Kidney epithelial cell (primary cell): Measurements from ENCODE around the gene MEOX2. TPM values are rescaled to one million over a fixed set of nuclear protein-coding genes. Genes with fewer than 3 reads are reported as not detected.

ENCODE experiments used
- DNase-seq: peaks from one replicate; pipeline ENCODE4 v3.0.0-alpha.2; 2010; ENCODE audit warnings: low read depth
- H3K27me3 ChIP-seq: 2 replicates; pipeline ENCODE4 v1.6.0; 2011; ENCODE audit warnings: low read length; ENCODE audit not compliant: control insufficient read depth, insufficient read depth
- H3K36me3 ChIP-seq: 2 replicates; pipeline ENCODE4 v1.5.1; 2011; ENCODE audit warnings: low read length; ENCODE audit not compliant: control insufficient read depth, insufficient read depth
- H3K4me3 ChIP-seq: 2 replicates; pipeline ENCODE4 v1.5.1; 2011; ENCODE audit warnings: low read depth, mild to moderate bottlenecking, control low read depth, low read length
- total RNA-seq: library from RNA; depleted of rRNA; stranded (reverse); fragments of >200 nt; gene quantifications from 2 replicates; pipeline ENCODE4 v1.2.3, GENCODE V29; 2015
- TF ChIP-seq, protein P1 (sequence below): IDR thresholded peaks from 2 replicates; pipeline ENCODE4 v1.5.1; 2011; ENCODE audit warnings: mild to moderate bottlenecking, moderate library complexity, low read length, control low read depth, inconsistent platforms; ENCODE audit not compliant: insufficient read depth, poor library complexity, severe bottlenecking

The MEOX2 gene
- total RNA-seq, result not detected in 2 replicates

DNA sequence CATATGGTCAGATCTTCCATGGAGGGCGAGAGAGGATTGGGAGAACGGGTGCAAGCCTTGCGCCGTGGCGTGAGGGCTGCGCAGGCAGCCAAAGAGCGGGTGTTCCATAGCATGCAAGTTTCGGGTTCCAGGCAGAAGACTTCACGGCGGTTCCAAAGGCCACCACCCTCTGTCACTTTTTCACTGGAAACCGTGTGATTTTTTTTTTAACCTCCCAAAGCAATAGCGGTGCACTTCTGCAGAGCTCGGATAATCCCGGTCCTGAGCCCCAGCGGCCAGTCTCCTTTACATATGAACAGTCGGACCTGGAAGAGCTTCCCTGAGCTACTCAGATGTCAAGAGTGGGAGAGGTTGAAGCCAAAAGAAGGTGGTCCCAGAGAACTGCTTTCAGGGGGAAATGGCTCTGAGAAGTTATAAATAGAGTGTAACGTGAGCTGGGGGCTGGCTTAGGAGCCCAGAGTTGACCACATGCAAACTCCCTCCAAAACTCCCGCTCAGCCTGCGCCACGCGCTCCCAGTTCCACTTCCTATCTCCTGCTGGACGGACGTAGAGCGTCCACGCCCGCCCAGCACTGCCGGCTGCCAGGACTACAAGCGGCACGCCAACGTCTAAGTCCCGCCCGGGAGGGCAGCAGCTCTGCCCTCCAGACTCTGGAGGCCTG is at the start of gene MEOX2:
TSS of gene MEOX2 (minus strand) at position 389 of the 662 bp plus-strand sequence. CDS start at position 108, 281 bp downstream.
- Histone ChIP-seq H3K4me3 (peak within 1 kb of the TSS; percentile 27), H3K27me3 (peaks cover 37% of the 10 kb centered on the region), H3K36me3 (no peaks in the 10 kb centered on the region)
- DNase-seq, result no peak
- TF ChIP-seq, protein P1, sequence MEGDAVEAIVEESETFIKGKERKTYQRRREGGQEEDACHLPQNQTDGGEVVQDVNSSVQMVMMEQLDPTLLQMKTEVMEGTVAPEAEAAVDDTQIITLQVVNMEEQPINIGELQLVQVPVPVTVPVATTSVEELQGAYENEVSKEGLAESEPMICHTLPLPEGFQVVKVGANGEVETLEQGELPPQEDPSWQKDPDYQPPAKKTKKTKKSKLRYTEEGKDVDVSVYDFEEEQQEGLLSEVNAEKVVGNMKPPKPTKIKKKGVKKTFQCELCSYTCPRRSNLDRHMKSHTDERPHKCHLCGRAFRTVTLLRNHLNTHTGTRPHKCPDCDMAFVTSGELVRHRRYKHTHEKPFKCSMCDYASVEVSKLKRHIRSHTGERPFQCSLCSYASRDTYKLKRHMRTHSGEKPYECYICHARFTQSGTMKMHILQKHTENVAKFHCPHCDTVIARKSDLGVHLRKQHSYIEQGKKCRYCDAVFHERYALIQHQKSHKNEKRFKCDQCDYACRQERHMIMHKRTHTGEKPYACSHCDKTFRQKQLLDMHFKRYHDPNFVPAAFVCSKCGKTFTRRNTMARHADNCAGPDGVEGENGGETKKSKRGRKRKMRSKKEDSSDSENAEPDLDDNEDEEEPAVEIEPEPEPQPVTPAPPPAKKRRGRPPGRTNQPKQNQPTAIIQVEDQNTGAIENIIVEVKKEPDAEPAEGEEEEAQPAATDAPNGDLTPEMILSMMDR, result no peak

DNA sequence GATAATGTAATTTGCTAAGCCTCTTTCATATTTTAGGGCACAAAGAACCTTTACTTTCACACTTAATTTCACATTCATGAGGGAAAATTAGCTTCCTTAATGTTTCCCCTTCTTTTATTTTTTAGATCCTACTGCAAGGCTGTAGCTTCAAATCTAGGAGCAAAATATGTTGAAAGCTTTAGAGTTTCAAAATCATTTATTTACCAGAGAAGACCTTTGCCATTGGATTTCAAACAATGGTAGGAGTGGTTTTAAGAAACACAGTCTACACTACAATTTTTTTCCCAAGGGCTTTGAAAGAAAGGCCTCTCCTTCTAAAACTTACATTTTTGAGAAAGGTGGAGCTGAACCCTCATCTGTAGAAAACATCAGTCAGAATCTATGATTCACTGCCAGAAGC is 43.3 kb upstream of the MEOX2 start:
- TF ChIP-seq, protein P1, result no peak
- Histone ChIP-seq H3K36me3 (no peaks in the 10 kb centered on the region), H3K27me3 (no peaks in the 10 kb centered on the region), H3K4me3 (no peak overlapping the region)
- DNase-seq, result no peak

DNA sequence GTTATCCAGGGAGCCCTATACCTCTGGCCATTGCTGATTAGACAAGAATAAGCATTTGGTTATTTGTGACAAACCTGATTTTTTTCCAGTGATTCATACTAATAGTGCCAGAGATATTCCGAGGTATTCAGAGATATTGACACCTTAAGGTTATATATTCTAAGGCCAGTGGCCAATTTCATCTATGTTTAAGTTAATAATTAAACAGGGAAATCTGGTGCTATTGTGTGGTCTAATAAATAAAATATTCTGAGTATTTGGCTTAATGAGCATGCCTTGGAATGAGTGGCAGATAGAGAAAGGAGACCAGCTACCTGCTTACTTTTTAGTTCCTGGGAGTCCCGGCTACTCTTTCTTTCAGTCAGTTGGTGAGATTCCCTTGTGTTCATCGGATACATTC is 38.6 kb upstream of the MEOX2 start:
- Histone ChIP-seq H3K27me3 (no peaks in the 10 kb centered on the region), H3K36me3 (no peaks in the 10 kb centered on the region), H3K4me3 (no peak overlapping the region)
- TF ChIP-seq, protein P1, result no peak
- DNase-seq, result no peak

DNA sequence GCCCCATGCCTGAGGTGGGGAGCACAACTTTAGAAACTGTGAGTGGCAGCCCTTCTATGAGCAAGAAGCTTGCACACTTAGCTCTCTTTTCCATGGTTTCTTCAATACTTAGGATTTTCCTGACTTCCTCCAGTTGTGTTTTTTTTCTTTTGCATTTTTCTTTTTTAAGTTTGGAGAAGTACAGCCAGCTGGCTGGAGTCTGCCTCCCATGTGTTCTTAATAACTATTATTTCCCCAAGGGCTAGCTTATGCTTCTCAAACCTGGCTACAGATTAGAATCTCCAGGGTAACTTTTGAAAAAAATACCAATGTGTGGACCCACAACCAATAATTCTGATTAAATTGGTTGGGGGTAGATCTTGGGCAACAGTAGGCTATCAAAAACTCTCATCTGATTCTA is 37.4 kb upstream of the MEOX2 start:
- DNase-seq, result no peak
- H3K36me3 ChIP-seq, result no peaks in the 10 kb centered on the region
- no peaks in the 10 kb centered on the region for H3K27me3 ChIP-seq
- H3K4me3 ChIP-seq, result no peak overlapping the region
- TF ChIP-seq, protein P1, result no peak

DNA sequence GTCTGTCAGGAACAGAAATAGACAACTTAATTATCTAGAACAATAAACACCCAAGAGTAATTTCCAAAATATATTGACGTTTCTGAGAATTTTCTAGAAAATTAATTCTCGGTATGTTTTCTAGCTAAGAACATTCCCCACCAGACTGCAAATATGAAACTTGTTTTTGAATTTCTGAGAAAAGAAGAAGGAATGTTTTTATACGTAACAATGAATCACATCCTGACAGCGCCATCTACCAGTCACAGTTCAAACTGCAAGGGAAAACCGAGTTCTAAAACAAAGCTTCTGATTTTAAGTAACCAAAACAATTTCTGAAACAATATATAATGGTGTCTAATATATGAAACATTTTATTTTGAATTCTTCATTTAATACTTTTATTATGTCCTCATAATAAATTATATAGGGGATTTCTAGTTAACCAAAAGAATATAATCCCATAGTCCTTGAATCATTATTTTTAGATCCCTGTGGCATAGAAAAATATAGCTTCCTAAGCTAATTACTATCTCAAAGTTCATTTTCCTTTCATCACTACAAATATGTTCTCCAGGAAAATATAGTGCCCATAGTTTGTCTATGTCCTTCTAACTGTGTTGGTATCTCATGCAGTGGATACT is 34.5 kb upstream of the MEOX2 start:
- DNase-seq, result no peak
- TF ChIP-seq, protein P1, result peak; percentile 72
- no peaks in the 10 kb centered on the region for H3K36me3 ChIP-seq
- no peaks in the 10 kb centered on the region for H3K27me3 ChIP-seq
- H3K4me3 ChIP-seq, result no peak overlapping the region
